Measurements from ENCODE around the gene P2RX4.
A peak's percentile ranks its signal among the peaks of the same experiment; 100 is the strongest.

The P2RX4 gene

GRCh38 chr12:121172145-121172544 is 37.8 kb upstream of the P2RX4 start:
- H3K36me3 ChIP-seq (ENCODE audit: control insufficient read depth, insufficient read depth, low read length, severe bottlenecking) = no peaks in the 10 kb centered on the region
- DNase-seq (ENCODE audit: low read depth) = no peak
- no peaks in the 10 kb centered on the region for H3K27me3 ChIP-seq (replicated peaks; ENCODE audit: control insufficient read depth, insufficient read depth, low read length)

GRCh38 chr12:121175383-121176119 is 34.4 kb upstream of the P2RX4 start:
- H3K36me3 ChIP-seq (ENCODE audit: control insufficient read depth, insufficient read depth, low read length, severe bottlenecking) = no peaks in the 10 kb centered on the region
- peaks cover 7% of the 10 kb centered on the region for H3K4me1 ChIP-seq (ENCODE audit: control insufficient read depth, insufficient read depth, low read length)
- H3K27me3 ChIP-seq (replicated peaks; ENCODE audit: control insufficient read depth, insufficient read depth, low read length) = no peaks in the 10 kb centered on the region
- DNase-seq (ENCODE audit: low read depth) = peak; percentile 29
- H3K9me3 ChIP-seq (ENCODE audit: control insufficient read depth, low read length) = no peaks in the 10 kb centered on the region
- no peak overlapping the region for H3K4me3 ChIP-seq (ENCODE audit: low read length)
- no peak overlapping the region for H3K9ac ChIP-seq (ENCODE audit: low read length)

More at GRCh38 chr12:121172145-121172544, 37.8 kb upstream of the P2RX4 start:
- H3K9ac ChIP-seq (ENCODE audit: low read length) = no peak overlapping the region
- H3K4me1 ChIP-seq (ENCODE audit: control insufficient read depth, insufficient read depth, low read length) = peaks cover 9% of the 10 kb centered on the region
- H3K4me3 ChIP-seq (ENCODE audit: low read length) = no peak overlapping the region
- H3K9me3 ChIP-seq (ENCODE audit: control insufficient read depth, low read length) = no peaks in the 10 kb centered on the region

GRCh38 chr12:121176826-121177529 is 33.0 kb upstream of the P2RX4 start:
- no peak for DNase-seq (ENCODE audit: low read depth)
- Histone ChIP-seq H3K9me3 (ENCODE audit: control insufficient read depth, low read length) (no peaks in the 10 kb centered on the region), H3K9ac (ENCODE audit: low read length) (no peak overlapping the region), H3K4me1 (ENCODE audit: control insufficient read depth, insufficient read depth, low read length) (peaks cover 7% of the 10 kb centered on the region), H3K4me3 (ENCODE audit: low read length) (no peak overlapping the region), H3K36me3 (ENCODE audit: control insufficient read depth, insufficient read depth, low read length, severe bottlenecking) (no peaks in the 10 kb centered on the region), H3K27me3 (replicated peaks; ENCODE audit: control insufficient read depth, insufficient read depth, low read length) (no peaks in the 10 kb centered on the region)

GRCh38 chr12:121181181-121181580 is 28.7 kb upstream of the P2RX4 start:
- Histone ChIP-seq H3K27me3 (replicated peaks; ENCODE audit: control insufficient read depth, insufficient read depth, low read length) (no peaks in the 10 kb centered on the region), H3K36me3 (ENCODE audit: control insufficient read depth, insufficient read depth, low read length, severe bottlenecking) (no peaks in the 10 kb centered on the region), H3K9ac (ENCODE audit: low read length) (no peak overlapping the region), H3K4me3 (ENCODE audit: low read length) (no peak overlapping the region), H3K4me1 (ENCODE audit: control insufficient read depth, insufficient read depth, low read length) (no peaks in the 10 kb centered on the region), H3K9me3 (ENCODE audit: control insufficient read depth, low read length) (no peaks in the 10 kb centered on the region)
- DNase-seq (ENCODE audit: low read depth) = peak; percentile 51

- no peaks in the 10 kb centered on the region for H3K36me3 ChIP-seq (ENCODE audit: control insufficient read depth, insufficient read depth, low read length, severe bottlenecking)
- H3K4me1 ChIP-seq (ENCODE audit: control insufficient read depth, insufficient read depth, low read length) = no peaks in the 10 kb centered on the region
- DNase-seq (ENCODE audit: low read depth) = no peak
- no peaks in the 10 kb centered on the region for H3K9me3 ChIP-seq (ENCODE audit: control insufficient read depth, low read length)
- no peaks in the 10 kb centered on the region for H3K27me3 ChIP-seq (replicated peaks; ENCODE audit: control insufficient read depth, insufficient read depth, low read length)
- H3K4me3 ChIP-seq (ENCODE audit: low read length) = no peak overlapping the region
- H3K9ac ChIP-seq (ENCODE audit: low read length) = no peak overlapping the region
Observed at GRCh38 chr12:121182222-121182893, 27.6 kb upstream of the P2RX4 start.

- Histone ChIP-seq H3K36me3 (ENCODE audit: control insufficient read depth, insufficient read depth, low read length, severe bottlenecking) (no peaks in the 10 kb centered on the region), H3K4me1 (ENCODE audit: control insufficient read depth, insufficient read depth, low read length) (no peaks in the 10 kb centered on the region), H3K9me3 (ENCODE audit: control insufficient read depth, low read length) (no peaks in the 10 kb centered on the region), H3K4me3 (ENCODE audit: low read length) (no peak overlapping the region), H3K9ac (ENCODE audit: low read length) (no peak overlapping the region), H3K27me3 (replicated peaks; ENCODE audit: control insufficient read depth, insufficient read depth, low read length) (no peaks in the 10 kb centered on the region)
- DNase-seq (ENCODE audit: low read depth) = no peak
Observed at GRCh38 chr12:121184425-121184824, 25.5 kb upstream of the P2RX4 start.

- no peak overlapping the region for H3K9ac ChIP-seq (ENCODE audit: low read length)
- no peak overlapping the region for H3K4me3 ChIP-seq (ENCODE audit: low read length)
- H3K4me1 ChIP-seq (ENCODE audit: control insufficient read depth, insufficient read depth, low read length) = peaks cover under 1% of the 10 kb centered on the region
- no peaks in the 10 kb centered on the region for H3K27me3 ChIP-seq (replicated peaks; ENCODE audit: control insufficient read depth, insufficient read depth, low read length)
- no peaks in the 10 kb centered on the region for H3K9me3 ChIP-seq (ENCODE audit: control insufficient read depth, low read length)
- no peaks in the 10 kb centered on the region for H3K36me3 ChIP-seq (ENCODE audit: control insufficient read depth, insufficient read depth, low read length, severe bottlenecking)
- DNase-seq (ENCODE audit: low read depth) = no peak
Observed at GRCh38 chr12:121184984-121185889, 24.7 kb upstream of the P2RX4 start.

GRCh38 chr12:121186826-121187225 is 23.1 kb upstream of the P2RX4 start:
- Histone ChIP-seq H3K4me3 (ENCODE audit: low read length) (no peak overlapping the region), H3K27me3 (replicated peaks; ENCODE audit: control insufficient read depth, insufficient read depth, low read length) (no peaks in the 10 kb centered on the region), H3K4me1 (ENCODE audit: control insufficient read depth, insufficient read depth, low read length) (peaks cover 12% of the 10 kb centered on the region), H3K9ac (ENCODE audit: low read length) (no peak overlapping the region), H3K9me3 (ENCODE audit: control insufficient read depth, low read length) (no peaks in the 10 kb centered on the region), H3K36me3 (ENCODE audit: control insufficient read depth, insufficient read depth, low read length, severe bottlenecking) (no peaks in the 10 kb centered on the region)
- DNase-seq (ENCODE audit: low read depth) = no peak

GRCh38 chr12:121187501-121187900 is 22.4 kb upstream of the P2RX4 start:
- Histone ChIP-seq H3K27me3 (replicated peaks; ENCODE audit: control insufficient read depth, insufficient read depth, low read length) (no peaks in the 10 kb centered on the region), H3K4me1 (ENCODE audit: control insufficient read depth, insufficient read depth, low read length) (peaks cover 12% of the 10 kb centered on the region), H3K9ac (ENCODE audit: low read length) (no peak overlapping the region), H3K4me3 (ENCODE audit: low read length) (no peak overlapping the region), H3K9me3 (ENCODE audit: control insufficient read depth, low read length) (no peaks in the 10 kb centered on the region), H3K36me3 (ENCODE audit: control insufficient read depth, insufficient read depth, low read length, severe bottlenecking) (no peaks in the 10 kb centered on the region)
- no peak for DNase-seq (ENCODE audit: low read depth)

GRCh38 chr12:121188227-121188626 is 21.7 kb upstream of the P2RX4 start:
- no peaks in the 10 kb centered on the region for H3K9me3 ChIP-seq (ENCODE audit: control insufficient read depth, low read length)
- H3K9ac ChIP-seq (ENCODE audit: low read length) = no peak overlapping the region
- no peaks in the 10 kb centered on the region for H3K27me3 ChIP-seq (replicated peaks; ENCODE audit: control insufficient read depth, insufficient read depth, low read length)
- H3K4me3 ChIP-seq (ENCODE audit: low read length) = no peak overlapping the region
- no peaks in the 10 kb centered on the region for H3K36me3 ChIP-seq (ENCODE audit: control insufficient read depth, insufficient read depth, low read length, severe bottlenecking)
- H3K4me1 ChIP-seq (ENCODE audit: control insufficient read depth, insufficient read depth, low read length) = peaks cover 12% of the 10 kb centered on the region
- no peak for DNase-seq (ENCODE audit: low read depth)
